IMR-90 (cell line): Measurements from ENCODE around the gene STK17A. TPM values are rescaled to one million over a fixed set of nuclear protein-coding genes. Genes with fewer than 3 reads are reported as not detected.
A peak's percentile ranks its signal among the peaks of the same experiment; 100 is the strongest.

ENCODE experiments used
- ATAC-seq: fragments of 200-7000 bp; cut with Tn5 transposase; 2 replicates; pipeline ENCODE4 v1.9.1; 2020; ENCODE audit warnings: low read depth, mild to moderate bottlenecking, moderate library complexity
- BruUV-seq: library from RNA; stranded (reverse); fragments of 400-500 nt; replicated peaks from 2 replicates; lab custom pipeline; 2021; lab: Mats Ljungman, UMichigan
- CTCF ChIA-PET: fragments of 300-600 bp; formaldehyde crosslinking; extraction: SDS; loops from one replicate; lab custom pipeline; 2021; ENCODE audit warnings: antibody characterized with exemption; lab: Yijun Ruan, JAX
- POLR2A ChIA-PET: fragments of 300-600 bp; sonication (Branson Sonifier 250); formaldehyde crosslinking; loops from one replicate; lab custom pipeline; 2022; ENCODE audit warnings: antibody characterized with exemption; ENCODE audit not compliant: unreplicated experiment; lab: Charles Lee
- DNase-seq: peaks from one replicate; pipeline ENCODE4 v3.0.0; 2013
- H2AFZ ChIP-seq: replicated peaks from 2 replicates; pipeline ENCODE3; 2013; ENCODE audit warnings: low read length, mild to moderate bottlenecking; ENCODE audit not compliant: poor library complexity
- H2AK5ac ChIP-seq: 2 replicates; pipeline ENCODE4 v1.6.1; 2013; ENCODE audit warnings: low read depth, low read length, inconsistent platforms
- H2AK9ac ChIP-seq: replicated peaks from 2 replicates; pipeline ENCODE3; 2013; ENCODE audit warnings: mild to moderate bottlenecking, low read depth, low read length, moderate library complexity; ENCODE audit not compliant: poor library complexity
- H2BK120ac ChIP-seq: 2 replicates; pipeline ENCODE4 v1.6.1; 2013; ENCODE audit warnings: low read depth, low read length, inconsistent platforms
- H2BK15ac ChIP-seq: 3 replicates; pipeline ENCODE4 v1.6.1; 2013; ENCODE audit warnings: low read depth, low read length, inconsistent platforms
- H2BK20ac ChIP-seq: 2 replicates; pipeline ENCODE4 v1.6.1; 2013; ENCODE audit warnings: low read depth, mild to moderate bottlenecking, inconsistent platforms, low read length, moderate library complexity
- H2BK5ac ChIP-seq: 2 replicates; pipeline ENCODE4 v1.6.1; 2013; ENCODE audit warnings: mild to moderate bottlenecking, low read depth, low read length, inconsistent platforms; ENCODE audit not compliant: poor library complexity, severe bottlenecking
- H3K14ac ChIP-seq: replicated peaks from 2 replicates; pipeline ENCODE4 v1.6.1; 2013; ENCODE audit warnings: low read depth, low read length, inconsistent platforms
- H3K18ac ChIP-seq: 2 replicates; pipeline ENCODE4 v1.6.1; 2013; ENCODE audit warnings: low read depth, low read length, control low read depth
- H3K23ac ChIP-seq: 2 replicates; pipeline ENCODE4 v1.6.1; 2013; ENCODE audit warnings: low read depth, low read length, inconsistent platforms
- H3K27ac ChIP-seq: 2 replicates; pipeline ENCODE4 v1.5.1; 2013; ENCODE audit warnings: mild to moderate bottlenecking, control low read depth, low read length; ENCODE audit not compliant: insufficient read depth
- H3K27me3 ChIP-seq: 2 replicates; pipeline ENCODE4 v1.6.1; 2013; ENCODE audit warnings: low read length; ENCODE audit not compliant: control insufficient read depth, insufficient read depth
- H3K36me3 ChIP-seq: 2 replicates; pipeline ENCODE4 v1.6.1; 2013; ENCODE audit warnings: low read length, mixed read lengths; ENCODE audit not compliant: control insufficient read depth, insufficient read depth
- H3K4ac ChIP-seq: 2 replicates; pipeline ENCODE4 v1.6.1; 2013; ENCODE audit warnings: low read depth, low read length, inconsistent platforms
- H3K4me1 ChIP-seq: 2 replicates; pipeline ENCODE4 v1.6.1; 2013; ENCODE audit warnings: low read length, mixed read lengths; ENCODE audit not compliant: control insufficient read depth, insufficient read depth
- H3K4me2 ChIP-seq: 2 replicates; pipeline ENCODE4 v1.6.1; 2013; ENCODE audit warnings: low read depth, mild to moderate bottlenecking, control low read depth, low read length, moderate library complexity
- H3K4me3 ChIP-seq: 2 replicates; pipeline ENCODE4 v1.5.1; 2013; ENCODE audit warnings: low read depth, mild to moderate bottlenecking, control low read depth, low read length, moderate library complexity; ENCODE audit not compliant: insufficient read depth
- H3K56ac ChIP-seq: 2 replicates; pipeline ENCODE4 v1.6.1; 2013; ENCODE audit warnings: low read length, inconsistent platforms; ENCODE audit not compliant: insufficient read depth; ENCODE audit errors: extremely low read depth
- H3K79me1 ChIP-seq, 2 experiments: 2 replicates each; pipeline ENCODE4 v1.6.1; 2013; ENCODE audit warnings: low read length in 2 of 2, inconsistent platforms in 1 of 2, low read depth in 1 of 2
- H3K9ac ChIP-seq: 2 replicates; pipeline ENCODE4 v1.6.1; 2013; ENCODE audit warnings: low read depth, low read length, control low read depth
- H3K9me1 ChIP-seq: 2 replicates; pipeline ENCODE4 v1.6.1; 2013; ENCODE audit warnings: low read length, inconsistent platforms; ENCODE audit not compliant: insufficient read depth
- H3K9me3 ChIP-seq: 2 replicates; pipeline ENCODE4 v1.6.1; 2013; ENCODE audit warnings: low read length; ENCODE audit not compliant: control insufficient read depth, insufficient read depth
- H4K20me1 ChIP-seq: 2 replicates; pipeline ENCODE4 v1.6.1; 2013; ENCODE audit warnings: low read length, inconsistent platforms; ENCODE audit not compliant: insufficient read depth
- H4K5ac ChIP-seq: 2 replicates; pipeline ENCODE4 v1.6.1; 2013; ENCODE audit warnings: mild to moderate bottlenecking, low read depth, low read length, control low read depth
- H4K8ac ChIP-seq, 2 experiments: 2 replicates each; pipeline ENCODE4 v1.6.1; 2013; ENCODE audit warnings: low read depth in 2 of 2, low read length in 2 of 2, control low read depth in 1 of 2, inconsistent platforms in 1 of 2
- H4K91ac ChIP-seq: 2 replicates; pipeline ENCODE4 v1.6.1; 2013; ENCODE audit warnings: low read depth, low read length, inconsistent platforms; ENCODE audit not compliant: insufficient read depth
- BHLHE40 ChIP-seq: fragments of 150-350 bp; IDR thresholded peaks from 2 replicates; pipeline ENCODE4 v1.6.1; 2016; ENCODE audit warnings: mild to moderate bottlenecking, low read depth, low read length
- SMC3 ChIP-seq: fragments of 150-350 bp; IDR thresholded peaks from 2 replicates; pipeline ENCODE4 v1.6.1; 2016; ENCODE audit warnings: low read depth, mild to moderate bottlenecking, antibody characterized with exemption, low read length, moderate library complexity
- WGBS, 2 experiments: methylation state at CpG; one replicate each; pipeline versions ENCODE4 v1.1.5 to v1.1.7; 2013; ENCODE audit warnings: missing lambda C conversion rate in 2 of 2; ENCODE audit not compliant: insufficient read length in 1 of 2; ENCODE audit errors: extremely low coverage in 2 of 2; 5-methylcytosine and 5-hydroxymethylcytosine counted together
- dilution Hi-C: fragments of 300-500 bp; cut with HindIII; formaldehyde crosslinking; loops from one replicate; pipeline ENCODE4 v1.14.3; 2018; ENCODE audit warnings: low sequenced_read_pairs; ENCODE audit not compliant: unreplicated experiment
- in situ Hi-C: fragments of 300-500 bp; cut with MboI; formaldehyde crosslinking; loops from 3 replicates; pipeline ENCODE4 v1.14.3; 2019; ENCODE audit warnings: low sequenced_read_pairs, inconsistent platforms, mixed read lengths
- intact Hi-C: fragments of 100-400 bp; cut with micrococcal nuclease; formaldehyde crosslinking; loops from 2 replicates; pipeline ENCODE4 v1.10.0; 2022
- polyA plus RNA-seq, 3 experiments: library from polyadenylated mRNA; depleted of rRNA; stranded (reverse); fragments of >200 nt; gene quantifications; 2 replicates each; pipeline ENCODE4 v1.2.3, GENCODE V29; 2012; ENCODE audit warnings: low replicate concordance in 1 of 3
- total RNA-seq: library from RNA; depleted of rRNA; stranded (reverse); fragments of >200 nt; gene quantifications from 2 replicates; pipeline ENCODE4 v1.2.3, GENCODE V29; 2012

The STK17A gene
- total and polyA plus RNA-seq, 2 of the 4 experiments (the other 2 are of a cell fraction), result 40.5 to 50.5 TPM

- peak; percentile 21; the same call in 1 of the 2 replicates for TF ChIP-seq BHLHE40
- no peak for TF ChIP-seq SMC3
- Histone ChIP-seq H3K56ac (peak overlapping the region; percentile 98), H3K23ac (peak overlapping the region; percentile 93), H3K18ac (peak overlapping the region; percentile 81), H3K36me3 (0 out of 2 replicates have a peak, but pooled peaks cover 3% of the 10 kb centered on the region), H2BK5ac (peak overlapping the region; percentile 96), H3K27ac (peak overlapping the region; percentile 98), H2BK15ac (peak overlapping the region; percentile 83; the same call in 2 of the 3 replicates), H3K27me3 (no peaks in the 10 kb centered on the region), H3K4me3 (no peak overlapping the region), H4K8ac (peak overlapping the region; percentile 96 to 97), H3K9me3 (no peaks in the 10 kb centered on the region), H2BK20ac (peak overlapping the region; percentile 98), H3K4me2 (peak overlapping the region; percentile 56), H3K79me1 (peaks cover 24 to 65% of the 10 kb centered on the region in 2 experiments), H3K9me1 (peaks cover 34% of the 10 kb centered on the region), H3K4ac (peak overlapping the region; percentile 87), H3K9ac (peak overlapping the region; percentile 64), H2AFZ (no peak overlapping the region), H2AK9ac (peak overlapping the region; percentile 85), H3K14ac (peak overlapping the region; percentile 88), H2BK120ac (peak overlapping the region; percentile 98), H2AK5ac (peak overlapping the region; percentile 79), H4K91ac (peak overlapping the region; percentile 96), H4K20me1 (no peaks in the 10 kb centered on the region), H4K5ac (peak overlapping the region; percentile 70), H3K4me1 (peaks cover 42% of the 10 kb centered on the region)
- DNase-seq (peak; percentile 85), ATAC-seq (no peak)
- ChIA-PET CTCF (interaction anchor here (0.9 to 2.1 kb wide), 4 partner anchors 51 to 66 kb away, joined by 5 to 13 read pairs (median 10); partner anchors contain the start of gene STK17A), POLR2A (interaction anchor here (0.5 to 1.0 kb wide), 5 partner anchors 10 to 1155 kb away, joined by 3 to 8 read pairs (median 5); partner anchors contain the start of gene STK17A)
- WGBS, 2 experiments, result no CpG with 5 or more reads among the region's 8 CpGs
- in situ Hi-C loops, result loop anchor here (5.0 kb wide), 1 partner anchor 44 kb away; no protein-coding TSS in a partner anchor
- dilution Hi-C loops, result no loop called here
- intact Hi-C loops, result loop anchor here (1.0 kb wide), 2 partner anchors 52 to 63 kb away; no protein-coding TSS in a partner anchor
- BruUV-seq, result no TSS peak
Measured at GRCh38 chr7:43648473-43649406, 65.8 kb downstream of the STK17A start.
